Measurements from ENCODE around the gene MAP4. TPM values are rescaled to one million over a fixed set of nuclear protein-coding genes. Genes with fewer than 3 reads are reported as not detected.

MAP4 gene
- total and polyA plus RNA-seq, 2 donors (not counting 3 experiments of a cell fraction or from before 2014, with no cell fraction given): 121 to 290 TPM

- Histone ChIP-seq H4K20me1 (replicated peaks; ENCODE audit: control insufficient read depth, extremely low read depth, insufficient read depth, low read length) (no peaks in the 10 kb centered on the region), H3K27me3 (ENCODE audit: control insufficient read depth in 2 of 2, insufficient read depth in 2 of 2, low read length in 2 of 2) (no peaks in the 10 kb centered on the region), H2AFZ (ENCODE audit: low read depth, low read length) (no peak overlapping the region), H3K79me2 (ENCODE audit: control insufficient read depth, insufficient read depth, low read length) (peaks cover 70% of the 10 kb centered on the region), H3K4me2 (ENCODE audit: insufficient read depth, low read length) (no peak overlapping the region), H3K4me1 (ENCODE audit: control insufficient read depth, extremely low read depth, insufficient read depth, low read length) (peaks cover 17% of the 10 kb centered on the region), H3K9me1 (replicated peaks; ENCODE audit: control insufficient read depth, extremely low read depth, insufficient read depth, low read length) (no peaks in the 10 kb centered on the region), H3K27ac (ENCODE audit: insufficient read depth, low read depth, low read length) (no peak overlapping the region), H3K36me3 (ENCODE audit: control insufficient read depth in 2 of 2, extremely low read depth in 1 of 2, insufficient read depth in 2 of 2, low read length in 2 of 2) (no peaks in the 10 kb centered on the region), H3K4me3 (replicated peaks in 1 of 3; ENCODE audit: insufficient read depth in 1 of 3, low read depth in 1 of 3, low read length in 3 of 3) (no peak overlapping the region), H3K9me3 (replicated peaks; ENCODE audit: control insufficient read depth, insufficient read depth, low read length) (no peaks in the 10 kb centered on the region), H3K9ac (replicated peaks; ENCODE audit: extremely low read depth, insufficient read depth, low read length) (no peak overlapping the region)
- intact Hi-C loops (cut with micrococcal nuclease) (no loop called here), dilution Hi-C loops (cut with MboI; ENCODE audit: extremely low pct_ligation_motif_present, low sequenced_read_pairs) (no loop called here)
- CTCF ChIA-PET: interaction anchor here (1.0 to 1.5 kb wide), 3 partner anchors 15 to 98 kb away, joined by 3 read pairs; no protein-coding TSS in a partner anchor
- no peak for DNase-seq (ENCODE audit: low read depth, low spot score)
- POLR2A ChIA-PET: no interaction called here
- BruUV-seq (replicated peaks): no TSS peak
- TF ChIP-seq MYC (IDR thresholded peaks at IDR 0.05; ENCODE audit: low read depth, low read length): no peak
- no peak for TF ChIP-seq CTCF (IDR thresholded peaks at IDR 0.05; ENCODE audit: extremely low read depth in 1 of 2, insufficient read depth in 1 of 2, low read depth in 1 of 2, low read length in 2 of 2)
- no peak for TF ChIP-seq FOS (IDR thresholded peaks at IDR 0.05; ENCODE audit: borderline replicate concordance, insufficient read depth, low read length)
- TF ChIP-seq GATA2 (IDR thresholded peaks at IDR 0.05; ENCODE audit: insufficient read depth, insufficient read length, low read depth, low read length): no peak
- TF ChIP-seq EZH2 (IDR thresholded peaks at IDR 0.05; ENCODE audit: borderline replicate concordance, low read depth, low read length, severe bottlenecking): no peak
- TF ChIP-seq JUN (IDR thresholded peaks at IDR 0.05; ENCODE audit: borderline replicate concordance, insufficient read depth, insufficient read length, low read depth): no peak
- no peak for TF ChIP-seq MAX (IDR thresholded peaks at IDR 0.05; ENCODE audit: insufficient read depth, insufficient read length)
- no peak for TF ChIP-seq POLR2A (IDR thresholded peaks at IDR 0.05; ENCODE audit: low read depth, low read length)
- no peak for TF ChIP-seq POLR2AphosphoS5 (IDR thresholded peaks at IDR 0.05; ENCODE audit: insufficient read depth, low read depth, low read length)
- FAIRE-seq: no peak
Measured at GRCh38 chr3:48042071-48042760, 26.0 kb upstream of the MAP4 start.

All from endothelial cell of umbilical vein (primary cell).